ENCODE measurements around the gene ENPP3. TPM values are rescaled to one million over a fixed set of nuclear protein-coding genes. Genes with fewer than 3 reads are reported as not detected.

The ENPP3 gene
- total and polyA plus RNA-seq, 7 donors, result 0.14 to 5.9 (median 1.1) TPM

- 75 to 76% methylated on average over 4 of the region's 4 CpGs for WGBS, 2 donors
- Histone ChIP-seq H3K27me3 (no peaks in the 10 kb centered on the region), H3K27ac (no peak overlapping the region), H3K9me3 (no peaks in the 10 kb centered on the region), H3K4me1 (no peaks in the 10 kb centered on the region), H3K36me3 (no peaks in the 10 kb centered on the region), H3K4me3 (no peak overlapping the region)
- no peak for TF ChIP-seq POLR2AphosphoS5 (IDR thresholded peaks at IDR 0.05)
- TF ChIP-seq EP300 (IDR thresholded peaks at IDR 0.05), result no peak
- TF ChIP-seq POLR2A (IDR thresholded peaks at IDR 0.05), result no peak
- TF ChIP-seq CTCF (IDR thresholded peaks at IDR 0.05), result no peak
- intact Hi-C loops (cut with DNase I), result no loop called here
- no peak for DNase-seq
Measured at GRCh38 chr6:131773284-131773950, 136.3 kb downstream of the ENPP3 start.

- Histone ChIP-seq H3K9me3 (no peaks in the 10 kb centered on the region), H3K27me3 (no peaks in the 10 kb centered on the region), H3K4me1 (no peaks in the 10 kb centered on the region), H3K27ac (no peak overlapping the region), H3K4me3 (no peak overlapping the region), H3K36me3 (no peaks in the 10 kb centered on the region)
- no peak for TF ChIP-seq EP300 (IDR thresholded peaks at IDR 0.05)
- TF ChIP-seq POLR2AphosphoS5 (IDR thresholded peaks at IDR 0.05), result no peak
- no peak for TF ChIP-seq POLR2A (IDR thresholded peaks at IDR 0.05)
- TF ChIP-seq CTCF (IDR thresholded peaks at IDR 0.05), result no peak
- WGBS, 2 donors, result 84 to 91% methylated on average over 3 of the region's 3 CpGs
- intact Hi-C loops (cut with DNase I), result no loop called here
- no peak for DNase-seq
Measured at GRCh38 chr6:131775886-131776285, 138.8 kb downstream of the ENPP3 start.

GRCh38 chr6:131776985-131777384, 139.9 kb downstream of the ENPP3 start:
- intact Hi-C loops (cut with DNase I), result no loop called here
- Histone ChIP-seq H3K4me3 (no peak overlapping the region), H3K9me3 (no peaks in the 10 kb centered on the region), H3K27me3 (no peaks in the 10 kb centered on the region), H3K27ac (no peak overlapping the region), H3K36me3 (no peaks in the 10 kb centered on the region), H3K4me1 (no peaks in the 10 kb centered on the region)
- 23 to 76% methylated on average over 2 of the region's 2 CpGs for WGBS, 2 donors
- DNase-seq, result no peak
- TF ChIP-seq POLR2A (IDR thresholded peaks at IDR 0.05), result no peak

GRCh38 chr6:131778169-131778568, 141.1 kb downstream of the ENPP3 start:
- peak overlapping the region in 1 of 4 donors; percentile 19 for H3K27ac ChIP-seq
- no peaks in the 10 kb centered on the region for H3K27me3 ChIP-seq
- intact Hi-C loops (cut with DNase I), result no loop called here
- no peaks in the 10 kb centered on the region for H3K9me3 ChIP-seq
- no peaks in the 10 kb centered on the region for H3K4me1 ChIP-seq
- H3K4me3 ChIP-seq, result no peak overlapping the region
- no peak for TF ChIP-seq EP300 (IDR thresholded peaks at IDR 0.05)
- TF ChIP-seq POLR2AphosphoS5 (IDR thresholded peaks at IDR 0.05), result no peak
- no peak for TF ChIP-seq POLR2A (IDR thresholded peaks at IDR 0.05)
- TF ChIP-seq CTCF (IDR thresholded peaks at IDR 0.05), result no peak
- no peaks in the 10 kb centered on the region for H3K36me3 ChIP-seq
- 77 to 85% methylated on average over 1 of the region's 1 CpG for WGBS, 2 donors
- no peak for DNase-seq

- no peak overlapping the region for H3K4me3 ChIP-seq
- H3K27ac ChIP-seq, result no peak overlapping the region
- TF ChIP-seq CTCF (IDR thresholded peaks at IDR 0.05) (no peak), POLR2AphosphoS5 (IDR thresholded peaks at IDR 0.05) (no peak), EP300 (IDR thresholded peaks at IDR 0.05) (no peak), POLR2A (IDR thresholded peaks at IDR 0.05) (no peak)
- WGBS, 2 donors, result 87 to 88% methylated on average over 2 of the region's 2 CpGs
- no peaks in the 10 kb centered on the region for H3K9me3 ChIP-seq
- no peaks in the 10 kb centered on the region for H3K36me3 ChIP-seq
- H3K27me3 ChIP-seq, result no peaks in the 10 kb centered on the region
- no peak for DNase-seq
- H3K4me1 ChIP-seq, result no peaks in the 10 kb centered on the region
- intact Hi-C loops (cut with DNase I), result no loop called here
Measured at GRCh38 chr6:131779304-131779703, 142.2 kb downstream of the ENPP3 start.

Data from sigmoid colon (tissue), 7 donors.